Gastrocnemius medialis (tissue), 4 donors: ENCODE results near the gene NOD2. TPM values are rescaled to one million over a fixed set of nuclear protein-coding genes. Genes with fewer than 3 reads are reported as not detected.

Experiments used
- ATAC-seq, 2 donors: fragments of 150-250 bp; one replicate each; pipeline ENCODE4 v1.9.1; 2016
- DNase-seq, 2 donors: peaks; one replicate each; pipeline ENCODE4 v3.0.0-alpha.2; 2019
- H3K27ac ChIP-seq, 4 donors: fragments of 200-600 bp; sonication (generic); 1 replicate in 1 of 4; 2 replicates in 3 of 4; pipeline ENCODE4 v1.5.1; 2016 to 2018; ENCODE audit warnings: mild to moderate bottlenecking in 2 of 4, moderate library complexity in 1 of 4
- H3K27me3 ChIP-seq, 3 donors: fragments of 200-600 bp; sonication (generic) in 2 of 3; 1 replicate in 1 of 3; 2 replicates in 2 of 3; pipeline versions ENCODE4 v1.5.1 to v1.6.0; 2016 to 2019; ENCODE audit warnings: mild to moderate bottlenecking in 1 of 3, moderate library complexity in 1 of 3
- H3K36me3 ChIP-seq, 2 donors: fragments of 200-600 bp; sonication (generic) in 1 of 2; one replicate each; pipeline ENCODE4 v1.5.1; 2017 to 2018
- H3K4me1 ChIP-seq, 2 donors: fragments of 200-600 bp; sonication (generic) in 1 of 2; one replicate each; pipeline ENCODE4 v1.5.1; 2016 to 2017; ENCODE audit warnings: mild to moderate bottlenecking in 2 of 2
- H3K4me3 ChIP-seq, 4 donors: fragments of 200-600 bp; sonication (generic) in 3 of 4; 1 replicate in 1 of 4; 2 replicates in 3 of 4; pipeline ENCODE4 v1.5.1; 2016 to 2019; ENCODE audit warnings: mild to moderate bottlenecking in 2 of 4
- H3K9me3 ChIP-seq, 3 donors: fragments of 200-600 bp; sonication (generic) in 2 of 3; 1 replicate in 1 of 3; 2 replicates in 2 of 3; pipeline ENCODE4 v1.5.1; 2016 to 2019
- POLR2A ChIP-seq, 2 donors: fragments of 450-650 bp; IDR thresholded peaks; one replicate each; pipeline ENCODE4 v1.6.1; 2017; ENCODE audit warnings: antibody characterized with exemption in 2 of 2, mild to moderate bottlenecking in 2 of 2, moderate library complexity in 2 of 2
- in situ Hi-C, 4 donors: fragments of 200-750 bp; cut with MboI; loops; one replicate each; pipeline versions ENCODE4 v1.15.0 to v1.8.0; 2017; ENCODE audit warnings: low sequenced_read_pairs in 4 of 4
- intact Hi-C: fragments of 100-400 bp; cut with DNase I; formaldehyde crosslinking; loops from one replicate; pipeline ENCODE4 v1.15.1; 2023; ENCODE audit warnings: low total_unique reads
- total RNA-seq, 4 donors: library from RNA; depleted of rRNA; stranded (reverse); fragments of >200 nt; gene quantifications; one replicate each; pipeline versions ENCODE4 v1.1.0 to v1.2.3, GENCODE V29; 2016
- TF ChIP-seq, protein P1 (sequence below), 5 experiments: fragments of 450-650 bp in 3 of 5; fragments of 200-600 bp in 2 of 5; sonication (generic) in 2 of 5; IDR thresholded peaks in 4 of 5; conservative IDR thresholded peaks in 1 of 5; 1 replicate in 4 of 5; 2 replicates in 1 of 5; pipeline ENCODE4 v1.5.1; 2016 to 2019; ENCODE audit warnings: antibody characterized with exemption in 5 of 5, mild to moderate bottlenecking in 3 of 5, moderate library complexity in 3 of 5

NOD2 gene
- total RNA-seq, 4 donors from 2014 or later: 0.27 to 2.1 (median 1.7) TPM

DNA sequence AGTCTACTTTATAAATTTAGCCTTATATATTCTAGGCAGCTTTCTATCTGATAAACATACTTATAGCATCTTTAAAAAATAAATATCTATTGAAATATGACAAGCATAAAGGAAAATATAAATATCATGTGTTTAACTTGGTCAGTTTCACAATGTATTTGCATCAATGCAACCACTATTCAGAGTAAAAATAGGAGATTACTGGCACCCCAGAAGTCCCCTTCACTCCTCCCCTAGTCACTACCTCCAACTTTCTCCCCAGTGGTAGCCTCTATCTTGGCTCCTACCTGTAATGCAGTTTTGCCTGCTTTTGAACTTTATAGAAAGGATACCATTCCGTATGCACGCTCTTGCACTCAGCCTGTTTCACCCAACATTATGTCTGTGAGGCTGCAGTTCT is 3.2 kb upstream of the NOD2 start:
- ATAC-seq (no peak), DNase-seq (no peak)
- Histone ChIP-seq H3K36me3 (no peaks in the 10 kb centered on the region), H3K27ac (no peak overlapping the region), H3K4me1 (no peaks in the 10 kb centered on the region), H3K4me3 (no peak overlapping the region), H3K27me3 (no peaks in the 10 kb centered on the region), H3K9me3 (no peaks in the 10 kb centered on the region)
- TF ChIP-seq, protein P1, sequence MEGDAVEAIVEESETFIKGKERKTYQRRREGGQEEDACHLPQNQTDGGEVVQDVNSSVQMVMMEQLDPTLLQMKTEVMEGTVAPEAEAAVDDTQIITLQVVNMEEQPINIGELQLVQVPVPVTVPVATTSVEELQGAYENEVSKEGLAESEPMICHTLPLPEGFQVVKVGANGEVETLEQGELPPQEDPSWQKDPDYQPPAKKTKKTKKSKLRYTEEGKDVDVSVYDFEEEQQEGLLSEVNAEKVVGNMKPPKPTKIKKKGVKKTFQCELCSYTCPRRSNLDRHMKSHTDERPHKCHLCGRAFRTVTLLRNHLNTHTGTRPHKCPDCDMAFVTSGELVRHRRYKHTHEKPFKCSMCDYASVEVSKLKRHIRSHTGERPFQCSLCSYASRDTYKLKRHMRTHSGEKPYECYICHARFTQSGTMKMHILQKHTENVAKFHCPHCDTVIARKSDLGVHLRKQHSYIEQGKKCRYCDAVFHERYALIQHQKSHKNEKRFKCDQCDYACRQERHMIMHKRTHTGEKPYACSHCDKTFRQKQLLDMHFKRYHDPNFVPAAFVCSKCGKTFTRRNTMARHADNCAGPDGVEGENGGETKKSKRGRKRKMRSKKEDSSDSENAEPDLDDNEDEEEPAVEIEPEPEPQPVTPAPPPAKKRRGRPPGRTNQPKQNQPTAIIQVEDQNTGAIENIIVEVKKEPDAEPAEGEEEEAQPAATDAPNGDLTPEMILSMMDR (IDR thresholded peaks at IDR 0.05 in 4 of 5, conservative IDR thresholded peaks at IDR 0.05 in 1 of 5): no peak
- intact Hi-C loops (no loop called here), in situ Hi-C loops (no loop called here)

DNA sequence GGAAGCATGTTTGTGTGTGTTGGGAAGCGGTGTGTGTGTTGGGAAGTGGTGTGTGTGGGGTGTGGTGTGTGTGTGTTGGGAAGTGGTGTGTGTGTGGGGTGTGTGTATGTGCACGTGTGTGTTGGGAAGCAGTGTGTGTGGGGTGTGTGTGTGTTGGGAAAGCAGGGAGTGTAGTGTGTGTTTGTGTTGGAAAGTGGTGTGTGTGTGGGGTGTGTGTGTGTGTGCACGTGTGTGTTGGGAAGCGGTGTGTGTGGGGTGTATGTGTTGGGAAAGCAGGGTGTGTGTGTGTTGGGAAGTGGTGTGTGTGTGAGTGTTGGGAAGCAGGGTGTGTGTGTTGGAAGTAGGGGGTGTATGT is 785 bp upstream of the NOD2 start:
- no peak overlapping the region for H3K4me3 ChIP-seq
- no peaks in the 10 kb centered on the region for H3K36me3 ChIP-seq
- in situ Hi-C loops (no loop called here), intact Hi-C loops (no loop called here)
- no peaks in the 10 kb centered on the region for H3K9me3 ChIP-seq
- peaks cover 11 to 17% of the 10 kb centered on the region in 2 donors for H3K4me1 ChIP-seq
- ATAC-seq (no peak), DNase-seq (no peak)
- no peak for TF ChIP-seq POLR2A (IDR thresholded peaks at IDR 0.05)
- TF ChIP-seq, protein P1 (IDR thresholded peaks at IDR 0.05 in 4 of 5, conservative IDR thresholded peaks at IDR 0.05 in 1 of 5): no peak
- no peaks in the 10 kb centered on the region for H3K27me3 ChIP-seq
- no peak overlapping the region for H3K27ac ChIP-seq

DNA sequence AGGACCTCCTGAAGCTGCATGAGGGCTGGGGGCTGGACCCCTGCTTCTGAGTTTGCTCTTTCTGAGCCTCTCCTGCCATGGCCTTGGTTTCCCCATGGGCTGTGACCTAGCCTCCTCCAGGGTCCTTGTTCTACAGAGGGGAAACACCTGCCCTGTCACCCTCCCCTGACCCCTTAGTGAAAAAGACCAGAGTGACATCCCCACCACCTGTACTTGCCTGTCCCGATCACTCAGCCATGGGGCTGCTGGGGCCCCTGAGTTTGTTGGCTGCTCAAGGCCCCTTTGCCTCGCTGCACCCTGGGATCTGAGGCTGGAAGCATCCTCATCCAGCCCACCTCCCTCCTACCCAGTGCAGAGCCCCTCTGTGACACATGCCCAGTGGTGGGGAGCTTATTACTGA is 800 bp downstream of the NOD2 start:
- Histone ChIP-seq H3K27ac (no peak overlapping the region), H3K4me3 (peak overlapping the region in 1 of 4 donors; percentile 52), H3K9me3 (no peaks in the 10 kb centered on the region), H3K4me1 (peaks cover 22 to 32% of the 10 kb centered on the region in 2 donors), H3K27me3 (no peaks in the 10 kb centered on the region), H3K36me3 (no peaks in the 10 kb centered on the region)
- ATAC-seq (no peak), DNase-seq (no peak)
- in situ Hi-C loops: no loop called here
- intact Hi-C loops: no loop called here
- no peak for TF ChIP-seq POLR2A (IDR thresholded peaks at IDR 0.05)
- TF ChIP-seq, protein P1 (IDR thresholded peaks at IDR 0.05 in 4 of 5, conservative IDR thresholded peaks at IDR 0.05 in 1 of 5): no peak

DNA sequence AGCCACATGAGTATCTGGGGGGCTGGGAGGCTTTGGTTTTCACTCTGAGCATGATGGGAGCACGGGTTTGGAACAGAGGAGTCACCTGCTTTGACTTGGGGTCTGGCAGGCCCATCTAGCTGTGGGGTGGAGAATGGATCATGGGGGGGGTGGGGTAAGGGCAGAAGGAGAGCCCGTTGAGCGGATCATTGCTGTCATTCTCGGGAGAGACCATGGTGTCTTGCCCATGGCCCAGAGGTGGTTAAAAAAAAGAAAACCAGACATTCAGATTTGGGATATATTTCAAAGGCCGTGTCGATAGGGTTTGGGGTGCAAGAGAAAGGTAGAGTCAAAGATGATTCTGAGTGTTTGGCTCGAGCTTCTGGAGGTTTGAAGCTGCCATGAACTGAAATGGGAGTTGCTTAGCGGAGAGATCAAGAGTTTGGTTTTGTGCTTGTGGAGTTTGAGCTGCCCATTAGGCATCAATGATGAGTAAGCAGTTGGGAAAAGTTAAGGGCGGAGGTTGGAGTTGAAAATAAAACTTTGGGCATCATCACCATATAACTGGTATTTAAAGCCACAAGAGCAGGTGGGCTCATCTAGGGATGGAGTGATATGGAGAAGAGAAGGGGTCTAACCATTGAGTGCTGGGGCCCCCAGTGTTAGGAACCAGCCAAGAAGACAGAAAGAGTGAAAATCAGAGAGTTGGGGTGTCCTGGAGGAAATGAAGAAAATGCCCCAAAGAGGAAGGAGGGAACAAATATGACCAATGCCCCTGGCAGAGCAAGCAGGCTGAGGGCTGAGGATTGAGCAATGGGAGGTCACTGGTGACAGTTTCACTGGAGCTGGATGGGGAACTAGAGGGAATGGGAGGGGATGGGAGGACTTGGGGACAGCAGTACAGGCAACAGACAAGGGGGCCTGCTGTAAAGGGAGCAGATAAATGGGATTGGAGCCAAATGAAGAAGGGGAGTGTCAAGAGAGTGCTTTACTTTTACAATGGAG is 1.9 kb downstream of the NOD2 start:
- peak overlapping the region in 3 of 4 donors; percentile 85 to 87 (median 85) for H3K27ac ChIP-seq
- H3K27me3 ChIP-seq: no peaks in the 10 kb centered on the region
- H3K4me1 ChIP-seq: peaks cover 31 to 43% of the 10 kb centered on the region in 2 donors
- no peak overlapping the region for H3K4me3 ChIP-seq
- TF ChIP-seq, protein P1 (IDR thresholded peaks at IDR 0.05 in 4 of 5, conservative IDR thresholded peaks at IDR 0.05 in 1 of 5): no peak
- intact Hi-C loops (no loop called here), in situ Hi-C loops (loop anchor here in 1 of 4 donors (5.0 kb wide), 1 partner anchor 52 kb away; no protein-coding TSS in a partner anchor)
- DNase-seq (peak in 1 of 2 donors; percentile 38), ATAC-seq (no peak)
- H3K9me3 ChIP-seq: no peaks in the 10 kb centered on the region
- H3K36me3 ChIP-seq: no peaks in the 10 kb centered on the region
